Endometrial microvascular endothelial cells (primary cell): ENCODE results near the gene PPFIA1. TPM values are rescaled to one million over a fixed set of nuclear protein-coding genes. Genes with fewer than 3 reads are reported as not detected.

Experiments used
- in situ Hi-C: cut with HindIII; loops from 2 replicates; pipeline ENCODE4 v1.10.0; 2017; ENCODE audit warnings: low sequenced_read_pairs, low pct_unique_long_range_greater_than_20kb; ENCODE audit errors: inconsistent ontology term
- total RNA-seq: library from RNA; depleted of rRNA; stranded (reverse); fragments of >200 nt; gene quantifications from one replicate; pipeline ENCODE4 v1.2.3, GENCODE V29; 2015; ENCODE audit errors: inconsistent ontology term

Gene PPFIA1
- total RNA-seq, 1 donor from 2014 or later = 46.1 TPM

- in situ Hi-C loops = no loop called here
Observed at GRCh38 chr11:70418130-70418529, 147.6 kb downstream of the PPFIA1 start.

- in situ Hi-C loops = no loop called here
Observed at GRCh38 chr11:70419307-70420007, 149.0 kb downstream of the PPFIA1 start.

- in situ Hi-C loops = no loop called here
Observed at GRCh38 chr11:70420008-70420464, 149.5 kb downstream of the PPFIA1 start.

GRCh38 chr11:70420496-70420895 is 150.0 kb downstream of the PPFIA1 start:
- in situ Hi-C loops = no loop called here

GRCh38 chr11:70421123-70421522 is 150.6 kb downstream of the PPFIA1 start:
- in situ Hi-C loops = no loop called here

- in situ Hi-C loops = no loop called here
Observed at GRCh38 chr11:70422692-70423522, 152.4 kb downstream of the PPFIA1 start.

GRCh38 chr11:70423523-70424505 is 153.3 kb downstream of the PPFIA1 start:
- in situ Hi-C loops = no loop called here

GRCh38 chr11:70424765-70425344 is 154.4 kb downstream of the PPFIA1 start:
- in situ Hi-C loops = no loop called here

GRCh38 chr11:70427436-70427835 is 156.9 kb downstream of the PPFIA1 start:
- in situ Hi-C loops = no loop called here

- in situ Hi-C loops = no loop called here
Observed at GRCh38 chr11:70428701-70429427, 158.4 kb downstream of the PPFIA1 start.

GRCh38 chr11:70429428-70429705 is 158.9 kb downstream of the PPFIA1 start:
- in situ Hi-C loops = no loop called here

GRCh38 chr11:70429724-70430521 is 159.4 kb downstream of the PPFIA1 start:
- in situ Hi-C loops = no loop called here

- in situ Hi-C loops = no loop called here
Observed at GRCh38 chr11:70430671-70431574, 160.4 kb downstream of the PPFIA1 start.

GRCh38 chr11:70431611-70432010 is 161.1 kb downstream of the PPFIA1 start:
- in situ Hi-C loops = no loop called here

GRCh38 chr11:70432065-70432464 is 161.6 kb downstream of the PPFIA1 start:
- in situ Hi-C loops = no loop called here

GRCh38 chr11:70432580-70432979 is 162.1 kb downstream of the PPFIA1 start:
- in situ Hi-C loops = no loop called here

GRCh38 chr11:70433038-70433437 is 162.5 kb downstream of the PPFIA1 start:
- in situ Hi-C loops = no loop called here
